Subcutaneous abdominal adipose tissue (tissue), 5 donors: Measurements from ENCODE around the gene FRMD5.

Experiments used
- H3K27ac ChIP-seq: one replicate; pipeline ENCODE4 v1.7.0; 2013; ENCODE audit warnings: low read depth, mild to moderate bottlenecking, inconsistent platforms, low read length, moderate library complexity
- H3K27me3 ChIP-seq, 5 donors: one replicate each; pipeline ENCODE4 v1.7.0; 2013; ENCODE audit warnings: low read length in 5 of 5, inconsistent platforms in 1 of 5; ENCODE audit not compliant: control insufficient read depth in 5 of 5, insufficient read depth in 4 of 5
- H3K36me3 ChIP-seq, 5 donors: one replicate each; pipeline ENCODE4 v1.7.0; 2013; ENCODE audit warnings: low read length in 5 of 5; ENCODE audit not compliant: control insufficient read depth in 5 of 5, insufficient read depth in 5 of 5
- H3K4me1 ChIP-seq, 5 donors: one replicate each; pipeline ENCODE4 v1.7.0; 2013; ENCODE audit warnings: low read length in 5 of 5, mild to moderate bottlenecking in 3 of 5, moderate library complexity in 1 of 5; ENCODE audit not compliant: control insufficient read depth in 5 of 5, insufficient read depth in 5 of 5
- H3K4me3 ChIP-seq, 5 donors: one replicate each; pipeline ENCODE4 v1.7.0; 2013; ENCODE audit warnings: low read length in 5 of 5, low read depth in 1 of 5
- H3K9ac ChIP-seq, 5 donors: one replicate each; pipeline ENCODE4 v1.7.0; 2013; ENCODE audit warnings: low read length in 5 of 5, mild to moderate bottlenecking in 4 of 5, moderate library complexity in 3 of 5
- H3K9me3 ChIP-seq, 5 donors: one replicate each; pipeline ENCODE4 v1.7.0; 2013; ENCODE audit warnings: low read length in 5 of 5; ENCODE audit not compliant: control insufficient read depth in 5 of 5
- donor health status: healthy.
- donor health status: healthy.
- donor health status: healthy.
- donor health status: healthy.
- donor health status: healthy.

Gene FRMD5

GRCh38 chr15:43899928-43900327 lies 295.1 kb downstream of the FRMD5 start:
- Histone ChIP-seq H3K36me3 (no peaks in the 10 kb centered on the region), H3K4me1 (peaks cover 0 to 2% (median 0%) of the 10 kb centered on the region in 5 donors), H3K27me3 (peaks cover 0 to 2% (median 0%) of the 10 kb centered on the region in 5 donors), H3K9me3 (no peaks in the 10 kb centered on the region), H3K4me3 (no peak overlapping the region), H3K9ac (no peak overlapping the region), H3K27ac (no peak overlapping the region)

GRCh38 chr15:43898891-43899290 lies 296.2 kb downstream of the FRMD5 start:
- peaks cover 0 to under 1% (median 0%) of the 10 kb centered on the region in 5 donors for H3K4me1 ChIP-seq
- no peaks in the 10 kb centered on the region for H3K9me3 ChIP-seq
- no peak overlapping the region for H3K9ac ChIP-seq
- H3K36me3 ChIP-seq = no peaks in the 10 kb centered on the region
- H3K4me3 ChIP-seq = no peak overlapping the region
- H3K27me3 ChIP-seq = peaks cover 0 to 2% (median 0%) of the 10 kb centered on the region in 5 donors
- H3K27ac ChIP-seq = no peak overlapping the region

DNA sequence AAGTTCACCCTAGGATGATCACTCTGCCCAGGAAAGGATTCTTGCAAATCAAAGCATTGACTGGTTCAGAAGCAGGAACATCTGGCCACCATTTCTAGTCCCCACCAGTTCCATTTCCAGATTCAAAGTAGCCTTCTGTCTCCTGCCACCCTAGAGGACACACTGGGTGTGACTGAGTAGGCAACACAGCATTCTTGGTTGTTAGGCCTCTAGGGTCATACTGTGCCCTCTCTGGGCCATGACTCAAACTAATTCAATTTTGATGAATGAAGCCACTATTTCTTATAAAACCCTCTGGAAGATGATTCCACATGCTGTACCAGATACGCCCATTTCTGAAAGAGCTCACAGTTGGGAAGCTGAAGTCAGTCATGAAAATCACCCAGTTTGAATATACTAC lies 298.5 kb downstream of the FRMD5 start:
- H3K27me3 ChIP-seq = no peaks in the 10 kb centered on the region
- H3K36me3 ChIP-seq = no peaks in the 10 kb centered on the region
- H3K4me3 ChIP-seq = no peak overlapping the region
- no peak overlapping the region for H3K9ac ChIP-seq
- no peak overlapping the region for H3K27ac ChIP-seq
- H3K4me1 ChIP-seq = no peaks in the 10 kb centered on the region
- H3K9me3 ChIP-seq = no peaks in the 10 kb centered on the region

DNA sequence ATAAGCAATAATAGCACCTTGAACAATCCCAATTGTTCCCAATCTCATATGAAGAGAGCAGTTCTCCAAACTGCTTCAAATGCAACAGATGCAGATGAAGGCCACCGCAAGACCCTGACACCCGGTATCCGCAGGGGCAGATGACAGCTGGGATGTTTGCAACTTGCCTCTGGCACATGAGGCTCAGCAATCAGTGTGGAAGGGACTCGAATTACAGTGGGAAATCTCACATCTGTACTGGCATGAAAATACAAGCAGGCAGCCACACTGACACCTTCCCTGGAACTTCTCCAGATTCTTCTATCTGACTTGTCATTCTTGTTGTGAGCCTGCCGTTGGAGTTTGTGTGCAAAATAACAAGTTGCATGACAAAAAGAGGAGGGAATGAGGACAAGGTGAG lies 299.5 kb downstream of the FRMD5 start:
- H3K27ac ChIP-seq = no peak overlapping the region
- no peaks in the 10 kb centered on the region for H3K9me3 ChIP-seq
- no peaks in the 10 kb centered on the region for H3K4me1 ChIP-seq
- H3K36me3 ChIP-seq = no peaks in the 10 kb centered on the region
- no peaks in the 10 kb centered on the region for H3K27me3 ChIP-seq
- no peak overlapping the region for H3K9ac ChIP-seq
- no peak overlapping the region for H3K4me3 ChIP-seq

DNA sequence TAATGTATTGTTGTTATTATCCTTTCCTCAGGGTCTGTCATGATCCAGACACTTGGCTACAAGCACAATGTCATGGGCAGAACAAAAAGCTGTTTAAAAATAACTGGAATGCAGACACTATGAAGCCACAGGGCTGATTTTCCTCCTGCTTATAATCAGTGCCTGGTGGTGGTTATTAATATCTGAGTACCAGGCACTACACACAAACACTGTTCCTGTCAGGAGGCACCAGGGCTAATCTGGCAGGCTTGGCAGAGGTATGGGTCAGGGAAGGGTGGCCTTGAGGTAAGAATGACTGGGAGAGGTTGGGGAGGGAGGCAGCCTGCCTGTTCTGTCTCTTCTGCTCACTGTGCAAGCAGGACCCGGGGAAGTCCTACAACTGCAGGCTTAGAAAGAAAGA lies 301.1 kb downstream of the FRMD5 start:
- Histone ChIP-seq H3K27ac (no peak overlapping the region), H3K27me3 (no peaks in the 10 kb centered on the region), H3K36me3 (no peaks in the 10 kb centered on the region), H3K4me3 (no peak overlapping the region), H3K9me3 (no peaks in the 10 kb centered on the region), H3K4me1 (no peaks in the 10 kb centered on the region), H3K9ac (no peak overlapping the region)

DNA sequence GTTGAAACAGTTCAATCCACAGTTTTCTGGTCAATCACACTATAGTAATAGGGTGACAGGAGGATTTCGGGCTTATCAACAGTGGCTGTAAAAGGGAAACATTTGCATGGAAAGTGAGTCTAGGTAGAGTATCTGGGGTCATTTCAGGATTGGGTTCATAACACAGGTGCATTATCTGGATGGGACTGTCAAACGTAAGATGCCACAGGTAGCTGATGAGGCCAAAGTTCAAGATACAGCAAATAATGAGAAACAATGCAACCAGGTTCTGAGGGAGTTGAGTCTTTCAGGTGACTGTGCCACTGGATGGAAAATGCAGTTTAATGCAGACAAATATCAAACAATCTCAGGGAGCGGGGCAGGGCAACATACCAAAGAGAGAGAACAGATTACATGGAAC lies 306.0 kb downstream of the FRMD5 start:
- H3K27ac ChIP-seq = no peak overlapping the region
- H3K36me3 ChIP-seq = no peaks in the 10 kb centered on the region
- H3K9me3 ChIP-seq = no peaks in the 10 kb centered on the region
- no peak overlapping the region for H3K9ac ChIP-seq
- H3K27me3 ChIP-seq = no peaks in the 10 kb centered on the region
- H3K4me3 ChIP-seq = no peak overlapping the region
- H3K4me1 ChIP-seq = no peaks in the 10 kb centered on the region

- Histone ChIP-seq H3K36me3 (no peaks in the 10 kb centered on the region), H3K27ac (no peak overlapping the region), H3K9ac (no peak overlapping the region), H3K4me1 (no peaks in the 10 kb centered on the region), H3K4me3 (no peak overlapping the region), H3K27me3 (no peaks in the 10 kb centered on the region), H3K9me3 (no peaks in the 10 kb centered on the region)
These were observed 307.2 kb downstream of the FRMD5 start for GRCh38 chr15:43887901-43888300.

DNA sequence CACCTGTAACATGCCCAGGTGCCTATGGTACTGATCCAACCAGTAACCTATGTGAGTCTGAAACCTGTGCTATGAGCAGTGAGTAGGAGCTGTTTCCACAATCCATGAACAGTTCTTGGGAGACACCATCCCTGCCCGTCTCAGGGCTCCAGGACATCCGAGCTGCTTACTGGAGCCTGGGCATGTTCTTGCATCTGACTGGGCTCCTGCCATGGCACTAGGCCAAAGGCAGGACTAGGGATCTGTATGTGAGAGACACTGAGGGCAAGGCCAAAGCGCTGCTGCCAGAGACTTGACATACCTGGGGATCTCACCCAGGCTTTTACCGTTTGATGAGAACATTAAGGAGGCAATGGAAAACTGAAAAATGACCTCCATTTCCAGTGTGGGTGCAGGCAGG lies 308.5 kb downstream of the FRMD5 start:
- no peaks in the 10 kb centered on the region for H3K36me3 ChIP-seq
- no peak overlapping the region for H3K9ac ChIP-seq
- no peaks in the 10 kb centered on the region for H3K4me1 ChIP-seq
- no peaks in the 10 kb centered on the region for H3K27me3 ChIP-seq
- no peak overlapping the region for H3K4me3 ChIP-seq
- H3K9me3 ChIP-seq = no peaks in the 10 kb centered on the region
- H3K27ac ChIP-seq = no peak overlapping the region

DNA sequence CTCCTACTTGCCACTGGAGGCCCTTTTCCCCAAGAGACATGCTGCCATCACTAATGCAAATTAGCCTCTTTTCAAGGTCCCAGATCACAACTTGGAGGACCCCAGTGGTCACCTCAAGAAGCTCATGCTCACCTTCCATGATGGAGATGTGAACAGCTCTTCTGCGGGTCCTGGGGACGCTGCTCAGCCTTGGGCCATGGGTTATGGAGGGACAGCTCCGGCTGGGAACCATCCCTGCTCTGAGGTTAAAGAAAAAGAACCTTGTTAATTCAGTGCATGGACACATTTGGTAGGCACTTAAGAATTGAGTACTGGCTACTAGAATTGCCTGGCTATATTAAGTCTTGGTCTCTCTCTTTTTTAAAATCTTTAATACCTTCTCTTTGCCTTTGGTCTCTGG lies 311.5 kb downstream of the FRMD5 start:
- Histone ChIP-seq H3K27ac (no peak overlapping the region), H3K4me1 (peaks cover 0 to 22% (median 13%) of the 10 kb centered on the region in 5 donors), H3K4me3 (no peak overlapping the region), H3K36me3 (no peaks in the 10 kb centered on the region), H3K27me3 (no peaks in the 10 kb centered on the region), H3K9me3 (no peaks in the 10 kb centered on the region), H3K9ac (no peak overlapping the region)

- no peak overlapping the region for H3K9ac ChIP-seq
- H3K27ac ChIP-seq = no peak overlapping the region
- no peak overlapping the region for H3K4me3 ChIP-seq
- no peaks in the 10 kb centered on the region for H3K36me3 ChIP-seq
- no peaks in the 10 kb centered on the region for H3K9me3 ChIP-seq
- no peaks in the 10 kb centered on the region for H3K27me3 ChIP-seq
- H3K4me1 ChIP-seq = peaks cover 0 to 22% (median 13%) of the 10 kb centered on the region in 5 donors
These were observed 313.1 kb downstream of the FRMD5 start for GRCh38 chr15:43881944-43882343.

GRCh38 chr15:43881245-43881644 lies 313.8 kb downstream of the FRMD5 start:
- Histone ChIP-seq H3K36me3 (no peaks in the 10 kb centered on the region), H3K27me3 (no peaks in the 10 kb centered on the region), H3K4me3 (no peak overlapping the region), H3K9ac (no peak overlapping the region), H3K4me1 (peaks cover 0 to 22% (median 13%) of the 10 kb centered on the region in 5 donors), H3K9me3 (no peaks in the 10 kb centered on the region), H3K27ac (no peak overlapping the region)
